ENCODE measurements around the gene MEFV. TPM values are rescaled to one million over a fixed set of nuclear protein-coding genes. Genes with fewer than 3 reads are reported as not detected.

Gene MEFV
- total RNA-seq, 1 donor from 2014 or later: not detected

Other genes with a start within 250 kb of the MEFV start
- not detected in 2 replicates for gene CLDN9, start 243.7 kb downstream of the MEFV start, total RNA-seq
- not detected in 2 replicates for gene CLDN6, start 238.4 kb downstream of the MEFV start, total RNA-seq
- 158 and 171 TPM in 2 replicates for gene TNFRSF12A, start 236.3 kb downstream of the MEFV start, total RNA-seq
- gene HCFC1R1, start 232.7 kb downstream of the MEFV start, total RNA-seq: 10.0 and 11.5 TPM in 2 replicates
- 24.0 and 32.3 TPM in 2 replicates for gene THOC6, start 232.6 kb downstream of the MEFV start, total RNA-seq
- not detected in 2 replicates for gene BICDL2, start 219.7 kb downstream of the MEFV start, total RNA-seq
- gene MMP25, start 210.1 kb downstream of the MEFV start, total RNA-seq: 0.04 and 0.13 TPM in 2 replicates
- gene IL32, start 191.0 kb downstream of the MEFV start, total RNA-seq: 33.7 and 60.3 TPM in 2 replicates
- gene ZSCAN10, start 157.3 kb downstream of the MEFV start, total RNA-seq: not detected in 2 replicates
- 21.3 and 22.5 TPM in 2 replicates for gene ZNF205, start 144.0 kb downstream of the MEFV start, total RNA-seq
- 4.8 and 5.0 TPM in 2 replicates for gene ZNF213, start 121.6 kb downstream of the MEFV start, total RNA-seq
- gene OR1F1, start 68.4 kb downstream of the MEFV start, total RNA-seq: 0.13 TPM in 1 of 2 replicates, not detected in the other
- 10.6 and 12.9 TPM in 2 replicates for gene ZNF200, start 21.5 kb downstream of the MEFV start, total RNA-seq
- 39.6 and 52.1 TPM in 2 replicates for gene ZNF263, start 26.9 kb upstream of the MEFV start, total RNA-seq
- 3.4 and 4.7 TPM in 2 replicates for gene TIGD7, start 48.8 kb upstream of the MEFV start, total RNA-seq
- gene ZNF75A, start 48.9 kb upstream of the MEFV start, total RNA-seq: 17.6 and 20.3 TPM in 2 replicates
- gene OR2C1, start 99.3 kb upstream of the MEFV start, total RNA-seq: 0.07 TPM in 1 of 2 replicates, not detected in the other
- 8.9 and 11.9 TPM in 2 replicates for gene ZSCAN32, start 144.4 kb upstream of the MEFV start, total RNA-seq
- gene ZNF174, start 144.6 kb upstream of the MEFV start, total RNA-seq: 6.2 and 7.9 TPM in 2 replicates
- 2.2 and 2.9 TPM in 2 replicates for gene ZNF597, start 186.9 kb upstream of the MEFV start, total RNA-seq
- 11.8 and 12.7 TPM in 2 replicates for gene NAA60, start 187.0 kb upstream of the MEFV start, total RNA-seq
- not detected in 2 replicates for gene C16orf90, start 238.9 kb upstream of the MEFV start, total RNA-seq
- 11.1 and 13.6 TPM in 2 replicates for gene CLUAP1, start 244.4 kb upstream of the MEFV start, total RNA-seq

Measured in pulmonary artery endothelial cell (primary cell).